Caco-2 (cell line): ENCODE results near the gene MAPK8IP3. TPM values are rescaled to one million over a fixed set of nuclear protein-coding genes. Genes with fewer than 3 reads are reported as not detected.

ENCODE experiments used
- BruUV-seq: library from RNA; stranded (reverse); fragments of 400-500 nt; replicated peaks from 2 replicates; lab custom pipeline; 2021; lab: Mats Ljungman, UMichigan
- CTCF ChIA-PET: fragments of 300-600 bp; sonication (Branson Sonifier 250); formaldehyde crosslinking; loops from one replicate; lab custom pipeline; 2022; ENCODE audit warnings: antibody characterized with exemption; lab: Charles Lee
- POLR2A ChIA-PET: fragments of 300-600 bp; sonication (Branson Sonifier 250); formaldehyde crosslinking; loops from one replicate; lab custom pipeline; 2022; ENCODE audit warnings: antibody characterized with exemption; lab: Charles Lee
- DNase-seq, 2 experiments: peaks; one replicate each; pipeline versions ENCODE4 v3.0.0 to v3.0.0-alpha.2; 2020 to 2022
- H3K27me3 ChIP-seq: replicated peaks from 2 replicates; pipeline ENCODE4 v1.6.0; 2011; ENCODE audit warnings: low read length; ENCODE audit not compliant: control insufficient read depth, insufficient read depth
- H3K36me3 ChIP-seq: 2 replicates; pipeline ENCODE4 v1.5.1; 2011; ENCODE audit warnings: low read length; ENCODE audit not compliant: control insufficient read depth, insufficient read depth
- H3K4me1 ChIP-seq: fragments of 250-450 bp; sonication (Bioruptor Pico); 2 replicates; pipeline ENCODE4 v1.5.1; 2020; ENCODE audit warnings: mild to moderate bottlenecking
- H3K4me3 ChIP-seq: 2 replicates; pipeline ENCODE4 v1.5.1; 2011; ENCODE audit warnings: low read depth, mild to moderate bottlenecking, control low read depth, low read length
- H3K9me3 ChIP-seq: fragments of 250-450 bp; sonication (Bioruptor Pico); 2 replicates; pipeline ENCODE4 v1.5.1; 2020; ENCODE audit warnings: mild to moderate bottlenecking, moderate library complexity
- H3K27ac Mint-ChIP-seq: one replicate; pipeline ENCODE4 v1.8.0; 2022; ENCODE audit warnings: mixed read lengths; ENCODE audit not compliant: unreplicated experiment
- H3K27me3 Mint-ChIP-seq: one replicate; pipeline ENCODE4 v1.8.0; 2022; ENCODE audit warnings: mixed read lengths; ENCODE audit not compliant: insufficient read depth, unreplicated experiment
- H3K36me3 Mint-ChIP-seq: one replicate; pipeline ENCODE4 v1.8.0; 2022; ENCODE audit warnings: mild to moderate bottlenecking, mixed read lengths; ENCODE audit not compliant: insufficient read depth, unreplicated experiment
- H3K4me1 Mint-ChIP-seq: one replicate; pipeline ENCODE4 v1.8.0; 2022; ENCODE audit warnings: low read depth, mixed read lengths; ENCODE audit not compliant: unreplicated experiment
- H3K4me3 Mint-ChIP-seq: one replicate; pipeline ENCODE4 v1.8.0; 2022; ENCODE audit warnings: mild to moderate bottlenecking, moderate library complexity, mixed read lengths; ENCODE audit not compliant: unreplicated experiment
- H3K9me3 Mint-ChIP-seq: one replicate; pipeline ENCODE4 v1.8.0; 2022; ENCODE audit warnings: mixed read lengths; ENCODE audit not compliant: unreplicated experiment
- intact Hi-C: fragments of 100-400 bp; cut with micrococcal nuclease; formaldehyde crosslinking; loops from one replicate; pipeline ENCODE4 v1.10.0; 2022; ENCODE audit not compliant: unreplicated experiment
- total RNA-seq: library from RNA; stranded (reverse); gene quantifications from 2 replicates; pipeline ENCODE4 v1.2.3, GENCODE V29; 2022
- TF ChIP-seq, protein P1 (sequence below), 2 experiments: fragments of 200-600 bp in 1 of 2; IDR thresholded peaks; 1 replicate in 1 of 2; 2 replicates in 1 of 2; pipeline versions ENCODE4 v1.5.1 to v1.8.0; 2011 to 2022; ENCODE audit warnings: antibody characterized with exemption in 1 of 2, control low read depth in 1 of 2, inconsistent platforms in 1 of 2, low read depth in 1 of 2, low read length in 1 of 2, mild to moderate bottlenecking in 1 of 2, moderate library complexity in 1 of 2; ENCODE audit not compliant: insufficient read depth in 1 of 2, severe bottlenecking in 1 of 2, unreplicated experiment in 1 of 2

MAPK8IP3 gene
- total RNA-seq, 1 experiment from 2014 or later, result 60.5 TPM

- TF ChIP-seq, protein P1, sequence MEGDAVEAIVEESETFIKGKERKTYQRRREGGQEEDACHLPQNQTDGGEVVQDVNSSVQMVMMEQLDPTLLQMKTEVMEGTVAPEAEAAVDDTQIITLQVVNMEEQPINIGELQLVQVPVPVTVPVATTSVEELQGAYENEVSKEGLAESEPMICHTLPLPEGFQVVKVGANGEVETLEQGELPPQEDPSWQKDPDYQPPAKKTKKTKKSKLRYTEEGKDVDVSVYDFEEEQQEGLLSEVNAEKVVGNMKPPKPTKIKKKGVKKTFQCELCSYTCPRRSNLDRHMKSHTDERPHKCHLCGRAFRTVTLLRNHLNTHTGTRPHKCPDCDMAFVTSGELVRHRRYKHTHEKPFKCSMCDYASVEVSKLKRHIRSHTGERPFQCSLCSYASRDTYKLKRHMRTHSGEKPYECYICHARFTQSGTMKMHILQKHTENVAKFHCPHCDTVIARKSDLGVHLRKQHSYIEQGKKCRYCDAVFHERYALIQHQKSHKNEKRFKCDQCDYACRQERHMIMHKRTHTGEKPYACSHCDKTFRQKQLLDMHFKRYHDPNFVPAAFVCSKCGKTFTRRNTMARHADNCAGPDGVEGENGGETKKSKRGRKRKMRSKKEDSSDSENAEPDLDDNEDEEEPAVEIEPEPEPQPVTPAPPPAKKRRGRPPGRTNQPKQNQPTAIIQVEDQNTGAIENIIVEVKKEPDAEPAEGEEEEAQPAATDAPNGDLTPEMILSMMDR (IDR thresholded peaks at IDR 0.05; ENCODE audit: insufficient read depth in 1 of 2, low read depth in 1 of 2, low read length in 1 of 2, severe bottlenecking in 1 of 2, unreplicated experiment in 1 of 2), result no peak
- Histone ChIP-seq H3K4me3 (no peak overlapping the region), H3K4me1 (no peaks in the 10 kb centered on the region), H3K36me3 (no peaks in the 10 kb centered on the region), H3K27me3 (no peaks in the 10 kb centered on the region), H3K9me3 (peaks cover 14% of the 10 kb centered on the region; the same call in 1 of the 2 replicates)
- Mint-ChIP-seq H3K27ac (no peak overlapping the region), H3K4me3 (no peak overlapping the region), H3K36me3 (peaks cover 5% of the 10 kb centered on the region), H3K27me3 (no peaks in the 10 kb centered on the region), H3K9me3 (no peaks in the 10 kb centered on the region), H3K4me1 (no peaks in the 10 kb centered on the region)
- no peak for DNase-seq
- CTCF ChIA-PET, result interaction anchor here (0.7 kb wide), 1 partner anchor 77 kb away, joined by 3 read pairs; no protein-coding TSS in a partner anchor
- POLR2A ChIA-PET, result no interaction called here
- no TSS peak for BruUV-seq
- intact Hi-C loops, result no loop called here
Measured at GRCh38 chr16:1800701-1801100, 94.7 kb downstream of the MAPK8IP3 start.

- CTCF ChIA-PET, result no interaction called here
- no peak overlapping the region for H3K4me3 Mint-ChIP-seq
- TF ChIP-seq, protein P1 (IDR thresholded peaks at IDR 0.05; ENCODE audit: insufficient read depth in 1 of 2, low read depth in 1 of 2, low read length in 1 of 2, severe bottlenecking in 1 of 2, unreplicated experiment in 1 of 2), result no peak
- H3K9me3 ChIP-seq, result no peaks in the 10 kb centered on the region
- intact Hi-C loops, result no loop called here
- no TSS peak for BruUV-seq
- no peaks in the 10 kb centered on the region for H3K9me3 Mint-ChIP-seq
- H3K36me3 ChIP-seq, result no peaks in the 10 kb centered on the region
- H3K4me3 ChIP-seq, result no peak overlapping the region
- no peak for DNase-seq
- no peaks in the 10 kb centered on the region for H3K4me1 ChIP-seq
- H3K27me3 ChIP-seq, result no peaks in the 10 kb centered on the region
- H3K27me3 Mint-ChIP-seq, result no peaks in the 10 kb centered on the region
- peaks cover 5% of the 10 kb centered on the region for H3K36me3 Mint-ChIP-seq
- POLR2A ChIA-PET, result no interaction called here
- no peaks in the 10 kb centered on the region for H3K4me1 Mint-ChIP-seq
- no peak overlapping the region for H3K27ac Mint-ChIP-seq
Measured at GRCh38 chr16:1807626-1808025, 101.6 kb downstream of the MAPK8IP3 start.

GRCh38 chr16:1808691-1809090 is 102.7 kb downstream of the MAPK8IP3 start:
- H3K4me3 Mint-ChIP-seq, result no peak overlapping the region
- TF ChIP-seq, protein P1 (IDR thresholded peaks at IDR 0.05; ENCODE audit: insufficient read depth in 1 of 2, low read depth in 1 of 2, low read length in 1 of 2, severe bottlenecking in 1 of 2, unreplicated experiment in 1 of 2), result no peak
- H3K9me3 ChIP-seq, result no peaks in the 10 kb centered on the region
- peaks cover 11% of the 10 kb centered on the region for H3K36me3 Mint-ChIP-seq
- no peaks in the 10 kb centered on the region for H3K4me1 ChIP-seq
- intact Hi-C loops, result no loop called here
- H3K27me3 ChIP-seq, result no peaks in the 10 kb centered on the region
- DNase-seq, result no peak
- no peaks in the 10 kb centered on the region for H3K27me3 Mint-ChIP-seq
- no peaks in the 10 kb centered on the region for H3K9me3 Mint-ChIP-seq
- CTCF ChIA-PET, result no interaction called here
- H3K36me3 ChIP-seq, result no peaks in the 10 kb centered on the region
- no peaks in the 10 kb centered on the region for H3K4me1 Mint-ChIP-seq
- no TSS peak for BruUV-seq
- H3K4me3 ChIP-seq, result no peak overlapping the region
- no peak overlapping the region for H3K27ac Mint-ChIP-seq
- POLR2A ChIA-PET, result no interaction called here
